GM23338 (cell line): ENCODE measurements around the gene ZNF48. TPM values are rescaled to one million over a fixed set of nuclear protein-coding genes. Genes with fewer than 3 reads are reported as not detected.

Source experiments
- ATAC-seq: fragments of 200-7000 bp; cut with Tn5 transposase; 3 replicates; pipeline ENCODE4 v1.9.1; 2020
- DNase-seq: peaks from one replicate; pipeline ENCODE4 v3.0.0-alpha.2; 2015; ENCODE audit warnings: low spot score
- H2AFZ ChIP-seq: fragments of 200-600 bp; sonication (generic); 2 replicates; pipeline ENCODE4 v1.8.0; 2016; ENCODE audit warnings: antibody characterized with exemption, mild to moderate bottlenecking, moderate library complexity
- H3F3A ChIP-seq: fragments of 200-600 bp; sonication (generic); replicated peaks from 2 replicates; pipeline ENCODE4 v1.8.0; 2017; ENCODE audit warnings: antibody characterized with exemption, mixed run types, low read depth
- H3K27ac ChIP-seq: fragments of 200-600 bp; sonication (generic); 2 replicates; pipeline ENCODE4 v1.6.1; 2016; ENCODE audit warnings: low read depth
- H3K27me3 ChIP-seq: fragments of 200-600 bp; sonication (generic); 2 replicates; pipeline ENCODE4 v1.8.0; 2016; ENCODE audit warnings: mild to moderate bottlenecking, mixed run types, moderate library complexity; ENCODE audit not compliant: insufficient read depth
- H3K36me3 ChIP-seq: fragments of 200-600 bp; sonication (generic); 2 replicates; pipeline ENCODE4 v1.8.0; 2016; ENCODE audit warnings: mild to moderate bottlenecking; ENCODE audit not compliant: insufficient read depth
- H3K4me1 ChIP-seq: fragments of 200-600 bp; sonication (generic); 2 replicates; pipeline ENCODE4 v1.8.0; 2016; ENCODE audit warnings: mild to moderate bottlenecking, moderate library complexity; ENCODE audit not compliant: insufficient read depth
- H3K4me2 ChIP-seq: fragments of 200-600 bp; sonication (generic); 2 replicates; pipeline ENCODE4 v1.7.1; 2017; ENCODE audit warnings: mixed run types
- H3K4me3 ChIP-seq: fragments of 200-600 bp; sonication (generic); 2 replicates; pipeline ENCODE4 v1.6.1; 2016; ENCODE audit warnings: mixed run types
- H3K79me2 ChIP-seq: fragments of 200-600 bp; sonication (generic); replicated peaks from 2 replicates; pipeline ENCODE4 v1.8.0; 2017; ENCODE audit warnings: mild to moderate bottlenecking; ENCODE audit not compliant: insufficient read depth
- H3K9me2 ChIP-seq: fragments of 200-600 bp; sonication (generic); 2 replicates; pipeline ENCODE4 v1.8.0; 2017; ENCODE audit not compliant: insufficient read depth
- H4K20me1 ChIP-seq: fragments of 200-600 bp; sonication (generic); replicated peaks from 2 replicates; pipeline ENCODE4 v1.8.0; 2017; ENCODE audit warnings: mild to moderate bottlenecking; ENCODE audit not compliant: insufficient read depth
- H3K27ac Mint-ChIP-seq: 2 replicates; pipeline ENCODE4 v1.8.0; 2020; ENCODE audit warnings: inconsistent platforms, mild to moderate bottlenecking, moderate library complexity, mixed read lengths
- H3K27me3 Mint-ChIP-seq: 3 replicates; pipeline ENCODE4 v1.8.0; 2022; ENCODE audit warnings: low read depth, mild to moderate bottlenecking, moderate library complexity, mixed read lengths, inconsistent platforms; ENCODE audit not compliant: insufficient read depth, poor library complexity
- H3K36me3 Mint-ChIP-seq: 3 replicates; pipeline ENCODE4 v1.8.0; 2021; ENCODE audit warnings: low read depth, mild to moderate bottlenecking, inconsistent platforms, moderate library complexity, mixed read lengths
- H3K4me1 Mint-ChIP-seq: 3 replicates; pipeline ENCODE4 v1.8.0; 2020; ENCODE audit warnings: mild to moderate bottlenecking, inconsistent platforms, mixed read lengths
- H3K4me3 Mint-ChIP-seq: 3 replicates; pipeline ENCODE4 v1.8.0; 2021; ENCODE audit warnings: moderate library complexity, mild to moderate bottlenecking, inconsistent platforms, mixed read lengths
- H3K9me3 Mint-ChIP-seq: 3 replicates; pipeline ENCODE4 v1.8.0; 2020; ENCODE audit warnings: moderate library complexity, mild to moderate bottlenecking, inconsistent platforms, mixed read lengths
- CREB1 ChIP-seq: fragments of 250-450 bp; sonication (Bioruptor Pico); IDR thresholded peaks from 2 replicates; pipeline ENCODE4 v1.5.0; 2020; ENCODE audit warnings: low read depth, mild to moderate bottlenecking, moderate library complexity
- EZH2phosphoT487 ChIP-seq: fragments of 200-600 bp; sonication (generic); IDR thresholded peaks from one replicate; pipeline ENCODE4 v1.8.1; 2018; ENCODE audit warnings: antibody characterized with exemption; ENCODE audit not compliant: unreplicated experiment
- JUNB ChIP-seq: IDR thresholded peaks from one replicate; pipeline ENCODE4 v1.6.1; 2016; ENCODE audit warnings: antibody characterized with exemption; ENCODE audit not compliant: unreplicated experiment
- NANOG ChIP-seq: IDR thresholded peaks from 2 replicates; pipeline ENCODE4 v1.6.1; 2016; ENCODE audit warnings: antibody characterized with exemption, borderline replicate concordance
- STAT1 ChIP-seq: IDR thresholded peaks from one replicate; pipeline ENCODE4 v1.6.1; 2016; ENCODE audit warnings: antibody characterized with exemption; ENCODE audit not compliant: unreplicated experiment
- ZNF114 ChIP-seq: fragments of 250-450 bp; sonication (Bioruptor Pico); IDR thresholded peaks from 2 replicates; pipeline ENCODE4 v1.5.0; 2020; ENCODE audit warnings: mild to moderate bottlenecking, moderate library complexity
- ZNF331 ChIP-seq: fragments of 250-450 bp; sonication (Bioruptor Pico); IDR thresholded peaks from 2 replicates; pipeline ENCODE4 v1.5.0; 2020; ENCODE audit warnings: low read depth, mild to moderate bottlenecking, moderate library complexity
- polyA plus RNA-seq: library from polyadenylated mRNA; unstranded; fragments of >200 nt; fragmentation: Nextera tagmentation; extraction: Ambion mirVana; gene quantifications from 2 replicates; pipeline ENCODE4 v1.2.1, GENCODE V29; 2016
- total RNA-seq: library from RNA; depleted of rRNA; stranded (reverse); fragments of >200 nt; shearing (Covaris generic); gene quantifications from 2 replicates; pipeline ENCODE4 v1.2.3, GENCODE V29; 2014
- TF ChIP-seq, protein P1 (sequence below): IDR thresholded peaks from one replicate; pipeline ENCODE4 v1.6.1; 2018; ENCODE audit warnings: antibody characterized with exemption; ENCODE audit not compliant: unreplicated experiment
- TF ChIP-seq, protein P2 (sequence below): IDR thresholded peaks from 2 replicates; pipeline ENCODE4 v1.6.1; 2016; ENCODE audit warnings: antibody characterized with exemption
- TF ChIP-seq, protein P3 (sequence below): fragments of 250-450 bp; sonication (Bioruptor Pico); IDR thresholded peaks from 2 replicates; pipeline ENCODE4 v1.5.0; 2020; ENCODE audit warnings: mild to moderate bottlenecking, moderate library complexity

The ZNF48 gene
- total and polyA plus RNA-seq, 2 experiments from 2014 or later: 4.8 to 44.3 TPM

- Histone ChIP-seq H3K4me1 (peaks cover under 1% of the 10 kb centered on the region; the same call in 1 of the 2 replicates), H3F3A (0 out of 2 replicates have a peak, but pooled peaks cover 12% of the 10 kb centered on the region), H3K9me2 (no peaks in the 10 kb centered on the region), H4K20me1 (no peaks in the 10 kb centered on the region), H3K36me3 (peaks cover 7% of the 10 kb centered on the region; the same call in 1 of the 2 replicates), H3K4me2 (no peak overlapping the region), H3K4me3 (no peak overlapping the region), H2AFZ (no peak overlapping the region), H3K27me3 (no peaks in the 10 kb centered on the region), H3K79me2 (peaks cover 16% of the 10 kb centered on the region), H3K27ac (no peak overlapping the region)
- no peak overlapping the region for H3K4me3 Mint-ChIP-seq
- H3K4me1 Mint-ChIP-seq: peaks cover 6% of the 10 kb centered on the region
- peaks cover 18% of the 10 kb centered on the region for H3K27me3 Mint-ChIP-seq
- H3K9me3 Mint-ChIP-seq: peaks cover 4% of the 10 kb centered on the region; the same call in 2 of the 3 replicates
- ATAC-seq: no peak
- H3K36me3 Mint-ChIP-seq: peaks cover 53% of the 10 kb centered on the region
- no peak overlapping the region for H3K27ac Mint-ChIP-seq
- DNase-seq: no peak
- TF ChIP-seq JUNB: no peak
- TF ChIP-seq, protein P1, sequence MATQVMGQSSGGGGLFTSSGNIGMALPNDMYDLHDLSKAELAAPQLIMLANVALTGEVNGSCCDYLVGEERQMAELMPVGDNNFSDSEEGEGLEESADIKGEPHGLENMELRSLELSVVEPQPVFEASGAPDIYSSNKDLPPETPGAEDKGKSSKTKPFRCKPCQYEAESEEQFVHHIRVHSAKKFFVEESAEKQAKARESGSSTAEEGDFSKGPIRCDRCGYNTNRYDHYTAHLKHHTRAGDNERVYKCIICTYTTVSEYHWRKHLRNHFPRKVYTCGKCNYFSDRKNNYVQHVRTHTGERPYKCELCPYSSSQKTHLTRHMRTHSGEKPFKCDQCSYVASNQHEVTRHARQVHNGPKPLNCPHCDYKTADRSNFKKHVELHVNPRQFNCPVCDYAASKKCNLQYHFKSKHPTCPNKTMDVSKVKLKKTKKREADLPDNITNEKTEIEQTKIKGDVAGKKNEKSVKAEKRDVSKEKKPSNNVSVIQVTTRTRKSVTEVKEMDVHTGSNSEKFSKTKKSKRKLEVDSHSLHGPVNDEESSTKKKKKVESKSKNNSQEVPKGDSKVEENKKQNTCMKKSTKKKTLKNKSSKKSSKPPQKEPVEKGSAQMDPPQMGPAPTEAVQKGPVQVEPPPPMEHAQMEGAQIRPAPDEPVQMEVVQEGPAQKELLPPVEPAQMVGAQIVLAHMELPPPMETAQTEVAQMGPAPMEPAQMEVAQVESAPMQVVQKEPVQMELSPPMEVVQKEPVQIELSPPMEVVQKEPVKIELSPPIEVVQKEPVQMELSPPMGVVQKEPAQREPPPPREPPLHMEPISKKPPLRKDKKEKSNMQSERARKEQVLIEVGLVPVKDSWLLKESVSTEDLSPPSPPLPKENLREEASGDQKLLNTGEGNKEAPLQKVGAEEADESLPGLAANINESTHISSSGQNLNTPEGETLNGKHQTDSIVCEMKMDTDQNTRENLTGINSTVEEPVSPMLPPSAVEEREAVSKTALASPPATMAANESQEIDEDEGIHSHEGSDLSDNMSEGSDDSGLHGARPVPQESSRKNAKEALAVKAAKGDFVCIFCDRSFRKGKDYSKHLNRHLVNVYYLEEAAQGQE: no peak
- TF ChIP-seq, protein P2, sequence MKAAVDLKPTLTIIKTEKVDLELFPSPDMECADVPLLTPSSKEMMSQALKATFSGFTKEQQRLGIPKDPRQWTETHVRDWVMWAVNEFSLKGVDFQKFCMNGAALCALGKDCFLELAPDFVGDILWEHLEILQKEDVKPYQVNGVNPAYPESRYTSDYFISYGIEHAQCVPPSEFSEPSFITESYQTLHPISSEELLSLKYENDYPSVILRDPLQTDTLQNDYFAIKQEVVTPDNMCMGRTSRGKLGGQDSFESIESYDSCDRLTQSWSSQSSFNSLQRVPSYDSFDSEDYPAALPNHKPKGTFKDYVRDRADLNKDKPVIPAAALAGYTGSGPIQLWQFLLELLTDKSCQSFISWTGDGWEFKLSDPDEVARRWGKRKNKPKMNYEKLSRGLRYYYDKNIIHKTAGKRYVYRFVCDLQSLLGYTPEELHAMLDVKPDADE: no peak
- no peak for TF ChIP-seq NANOG
- no peak for TF ChIP-seq CREB1 (CRISPR knock-in tag)
- TF ChIP-seq EZH2phosphoT487: no peak
- TF ChIP-seq, protein P3, sequence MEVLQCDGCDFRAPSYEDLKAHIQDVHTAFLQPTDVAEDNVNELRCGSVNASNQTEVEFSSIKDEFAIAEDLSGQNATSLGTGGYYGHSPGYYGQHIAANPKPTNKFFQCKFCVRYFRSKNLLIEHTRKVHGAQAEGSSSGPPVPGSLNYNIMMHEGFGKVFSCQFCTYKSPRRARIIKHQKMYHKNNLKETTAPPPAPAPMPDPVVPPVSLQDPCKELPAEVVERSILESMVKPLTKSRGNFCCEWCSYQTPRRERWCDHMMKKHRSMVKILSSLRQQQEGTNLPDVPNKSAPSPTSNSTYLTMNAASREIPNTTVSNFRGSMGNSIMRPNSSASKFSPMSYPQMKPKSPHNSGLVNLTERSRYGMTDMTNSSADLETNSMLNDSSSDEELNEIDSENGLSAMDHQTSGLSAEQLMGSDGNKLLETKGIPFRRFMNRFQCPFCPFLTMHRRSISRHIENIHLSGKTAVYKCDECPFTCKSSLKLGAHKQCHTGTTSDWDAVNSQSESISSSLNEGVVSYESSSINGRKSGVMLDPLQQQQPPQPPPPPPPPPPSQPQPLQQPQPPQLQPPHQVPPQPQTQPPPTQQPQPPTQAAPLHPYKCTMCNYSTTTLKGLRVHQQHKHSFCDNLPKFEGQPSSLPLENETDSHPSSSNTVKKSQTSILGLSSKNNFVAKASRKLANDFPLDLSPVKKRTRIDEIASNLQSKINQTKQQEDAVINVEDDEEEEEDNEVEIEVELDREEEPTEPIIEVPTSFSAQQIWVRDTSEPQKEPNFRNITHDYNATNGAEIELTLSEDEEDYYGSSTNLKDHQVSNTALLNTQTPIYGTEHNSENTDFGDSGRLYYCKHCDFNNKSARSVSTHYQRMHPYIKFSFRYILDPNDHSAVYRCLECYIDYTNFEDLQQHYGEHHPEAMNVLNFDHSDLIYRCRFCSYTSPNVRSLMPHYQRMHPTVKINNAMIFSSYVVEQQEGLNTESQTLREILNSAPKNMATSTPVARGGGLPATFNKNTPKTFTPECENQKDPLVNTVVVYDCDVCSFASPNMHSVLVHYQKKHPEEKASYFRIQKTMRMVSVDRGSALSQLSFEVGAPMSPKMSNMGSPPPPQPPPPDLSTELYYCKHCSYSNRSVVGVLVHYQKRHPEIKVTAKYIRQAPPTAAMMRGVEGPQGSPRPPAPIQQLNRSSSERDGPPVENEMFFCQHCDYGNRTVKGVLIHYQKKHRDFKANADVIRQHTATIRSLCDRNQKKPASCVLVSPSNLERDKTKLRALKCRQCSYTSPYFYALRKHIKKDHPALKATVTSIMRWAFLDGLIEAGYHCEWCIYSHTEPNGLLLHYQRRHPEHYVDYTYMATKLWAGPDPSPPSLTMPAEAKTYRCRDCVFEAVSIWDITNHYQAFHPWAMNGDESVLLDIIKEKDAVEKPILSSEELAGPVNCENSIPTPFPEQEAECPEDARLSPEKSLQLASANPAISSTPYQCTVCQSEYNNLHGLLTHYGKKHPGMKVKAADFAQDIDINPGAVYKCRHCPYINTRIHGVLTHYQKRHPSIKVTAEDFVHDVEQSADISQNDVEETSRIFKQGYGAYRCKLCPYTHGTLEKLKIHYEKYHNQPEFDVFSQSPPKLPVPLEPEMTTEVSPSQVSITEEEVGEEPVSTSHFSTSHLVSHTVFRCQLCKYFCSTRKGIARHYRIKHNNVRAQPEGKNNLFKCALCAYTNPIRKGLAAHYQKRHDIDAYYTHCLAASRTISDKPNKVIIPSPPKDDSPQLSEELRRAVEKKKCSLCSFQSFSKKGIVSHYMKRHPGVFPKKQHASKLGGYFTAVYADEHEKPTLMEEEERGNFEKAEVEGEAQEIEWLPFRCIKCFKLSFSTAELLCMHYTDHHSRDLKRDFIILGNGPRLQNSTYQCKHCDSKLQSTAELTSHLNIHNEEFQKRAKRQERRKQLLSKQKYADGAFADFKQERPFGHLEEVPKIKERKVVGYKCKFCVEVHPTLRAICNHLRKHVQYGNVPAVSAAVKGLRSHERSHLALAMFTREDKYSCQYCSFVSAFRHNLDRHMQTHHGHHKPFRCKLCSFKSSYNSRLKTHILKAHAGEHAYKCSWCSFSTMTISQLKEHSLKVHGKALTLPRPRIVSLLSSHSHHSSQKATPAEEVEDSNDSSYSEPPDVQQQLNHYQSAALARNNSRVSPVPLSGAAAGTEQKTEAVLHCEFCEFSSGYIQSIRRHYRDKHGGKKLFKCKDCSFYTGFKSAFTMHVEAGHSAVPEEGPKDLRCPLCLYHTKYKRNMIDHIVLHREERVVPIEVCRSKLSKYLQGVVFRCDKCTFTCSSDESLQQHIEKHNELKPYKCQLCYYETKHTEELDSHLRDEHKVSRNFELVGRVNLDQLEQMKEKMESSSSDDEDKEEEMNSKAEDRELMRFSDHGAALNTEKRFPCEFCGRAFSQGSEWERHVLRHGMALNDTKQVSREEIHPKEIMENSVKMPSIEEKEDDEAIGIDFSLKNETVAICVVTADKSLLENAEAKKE (CRISPR knock-in tag): no peak
- TF ChIP-seq STAT1: no peak
- TF ChIP-seq ZNF114: no peak
- TF ChIP-seq ZNF331 (CRISPR knock-in tag): no peak
These were observed 44.2 kb upstream of the ZNF48 start for GRCh38 chr16:30351001-30351441.
